ENCODE measurements around the gene MRTFA.
"Not testable (repeated sequence)": the region's sequence is repeated elsewhere in the genome, so short reads cannot be mapped to it uniquely, and the experiment has no call there.

MRTFA gene

DNA sequence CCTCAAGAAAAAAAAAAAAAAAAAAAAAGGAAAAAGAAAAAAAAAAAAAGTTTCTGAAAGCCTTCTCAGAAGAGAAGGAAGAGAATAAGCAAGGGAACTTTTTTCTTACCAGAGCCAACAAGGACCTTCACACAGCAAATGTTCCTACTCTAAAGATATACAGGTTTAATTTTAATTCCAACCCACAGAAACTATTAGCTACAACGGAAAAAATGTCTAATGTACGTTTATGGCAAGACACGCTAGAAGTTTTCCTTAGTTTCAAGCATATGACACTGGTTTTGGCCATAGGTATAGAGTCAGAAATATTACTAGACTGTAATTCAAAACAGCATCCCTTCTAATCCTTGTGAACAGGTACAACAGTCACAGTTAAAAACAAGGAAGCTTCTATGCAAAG is 120.1 kb downstream of the MRTFA start:
- DNase-seq = no peak

- DNase-seq = no peak
Observed at GRCh38 chr22:40512426-40513136, 123.9 kb downstream of the MRTFA start.

DNA sequence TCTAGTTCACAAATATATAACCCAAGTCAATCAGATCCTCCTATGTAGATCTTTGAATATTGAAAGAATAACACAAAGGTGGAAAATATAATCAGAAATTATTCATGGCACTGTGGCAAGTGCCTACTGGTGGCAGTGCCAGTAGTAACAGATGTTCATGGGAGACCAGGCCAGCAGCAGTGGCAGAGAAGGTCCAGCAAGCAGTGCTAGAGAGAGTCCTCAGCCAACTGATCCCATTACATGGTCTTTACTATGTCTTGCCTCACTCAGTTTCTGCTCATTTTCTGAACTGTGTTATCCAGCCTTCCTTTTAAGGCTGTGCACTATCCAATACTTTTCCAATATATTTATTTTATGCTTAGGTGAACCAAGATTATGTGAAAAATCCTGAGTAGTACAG is 124.9 kb downstream of the MRTFA start:
- DNase-seq = no peak

DNA sequence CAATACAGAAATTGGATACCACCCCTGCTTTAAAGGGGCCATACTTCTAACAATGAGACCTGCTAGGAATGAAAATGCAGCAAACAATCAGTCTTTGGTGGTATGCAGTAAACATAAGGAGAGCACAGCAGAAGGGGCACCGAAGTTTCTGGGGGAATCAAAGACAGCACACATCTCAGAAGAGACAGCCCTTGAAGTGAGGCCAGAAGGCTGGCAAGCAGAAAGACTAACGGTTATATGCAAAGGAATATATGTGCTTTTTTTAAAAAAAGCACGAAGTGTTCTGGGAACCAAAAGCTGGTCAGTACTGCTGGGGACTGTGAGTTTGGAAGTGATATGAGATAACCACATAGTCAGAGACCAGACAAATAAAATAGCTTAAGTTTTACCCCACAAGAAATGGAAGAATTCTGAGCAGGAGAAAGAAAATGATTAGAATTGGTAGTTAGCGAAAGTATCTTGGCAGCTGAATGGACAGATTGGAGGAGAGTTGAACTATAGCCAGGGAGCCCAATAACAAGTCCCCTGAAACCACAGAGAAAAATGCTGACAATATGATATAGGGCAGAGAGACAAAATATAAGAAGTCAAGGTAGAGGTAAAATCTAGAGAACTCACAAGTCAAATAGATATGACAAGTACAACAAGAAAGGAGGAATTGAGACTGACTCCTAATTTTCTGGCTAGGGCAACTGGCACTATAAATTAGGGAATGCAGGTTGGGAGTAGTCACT is 125.7 kb downstream of the MRTFA start:
- no peak for DNase-seq

DNA sequence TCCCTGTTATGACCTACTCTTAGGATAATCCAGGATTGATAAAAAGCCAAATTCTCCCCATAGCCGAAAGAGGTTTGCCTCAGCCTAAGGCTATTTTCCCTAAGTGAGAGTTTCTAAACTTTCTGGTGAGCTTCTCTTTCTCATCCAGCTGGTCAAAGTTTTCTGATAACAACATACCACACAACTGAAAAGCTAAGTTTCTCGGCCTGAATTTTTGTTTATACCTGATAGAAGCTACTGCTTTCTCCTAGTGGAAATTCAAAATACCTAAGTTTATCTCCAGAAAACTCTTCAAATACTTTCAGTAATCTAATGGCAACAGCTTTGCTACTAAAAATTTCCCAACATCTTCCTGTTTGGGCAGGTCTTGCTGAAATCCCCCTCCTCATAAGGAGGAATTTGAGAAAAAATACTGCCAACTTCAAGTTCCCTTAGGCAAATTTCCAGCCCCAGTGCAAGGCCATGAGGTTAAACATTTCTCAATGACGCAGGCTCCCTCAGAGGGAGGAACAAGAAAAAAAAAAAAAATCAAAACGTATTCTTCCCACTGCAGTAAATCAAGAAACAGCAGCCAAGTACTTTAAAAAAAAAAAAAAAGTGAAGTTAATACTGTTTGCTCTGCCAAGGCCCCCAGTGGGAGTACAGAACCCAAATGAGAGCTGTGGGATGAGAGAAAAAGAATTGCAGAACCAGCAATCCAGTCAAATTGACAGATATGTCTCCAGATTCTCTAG is 127.0 kb downstream of the MRTFA start:
- no peak for DNase-seq

GRCh38 chr22:40508046-40508445 is 128.5 kb downstream of the MRTFA start:
- DNase-seq = not testable (repeated sequence)

GRCh38 chr22:40507491-40507890 is 129.0 kb downstream of the MRTFA start:
- no peak for DNase-seq

GRCh38 chr22:40506762-40507161 is 129.8 kb downstream of the MRTFA start:
- DNase-seq = no peak

DNA sequence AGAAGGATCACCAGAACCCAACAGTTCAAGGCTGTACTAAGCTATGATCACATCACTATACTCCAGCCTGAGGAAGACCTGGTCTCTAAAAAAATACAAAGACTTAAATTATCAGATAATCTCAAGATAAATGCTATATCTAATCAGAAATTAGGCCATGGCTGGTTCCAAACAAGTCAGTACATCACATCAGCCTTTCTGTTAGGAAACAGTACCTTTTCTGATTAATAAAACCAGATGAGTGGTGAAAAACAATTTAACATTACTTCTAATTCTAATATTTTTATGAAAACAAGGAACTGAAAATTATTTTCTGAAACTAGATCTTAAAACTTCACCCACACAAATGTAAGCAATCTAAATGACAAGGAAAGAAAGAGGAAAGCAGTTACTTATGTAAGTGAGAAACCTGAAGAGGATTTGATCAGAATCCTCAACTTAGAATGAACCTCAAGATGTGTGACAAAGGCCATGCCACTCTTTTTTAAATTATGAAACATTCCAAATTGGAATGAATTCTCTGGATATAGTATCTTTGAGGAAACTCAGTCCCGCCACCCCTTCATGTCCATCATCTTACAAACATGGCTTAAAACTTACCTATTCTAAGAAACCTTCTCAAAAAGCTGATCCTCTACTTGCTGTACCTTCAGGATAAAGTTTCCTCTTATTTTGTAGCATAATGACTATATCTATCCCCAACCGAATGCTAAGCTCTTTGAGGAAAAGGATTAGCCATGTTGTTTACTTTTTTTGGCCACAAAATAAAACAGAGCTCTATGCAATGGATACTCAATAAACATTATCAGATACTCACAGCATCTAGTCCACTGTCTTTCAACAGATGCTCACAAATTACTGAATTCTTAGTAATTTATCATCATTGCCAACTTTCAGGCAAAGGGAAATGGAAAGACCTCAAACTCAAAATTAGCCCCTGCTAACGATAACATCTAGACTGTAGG is 132.0 kb downstream of the MRTFA start:
- DNase-seq = no peak

DNA sequence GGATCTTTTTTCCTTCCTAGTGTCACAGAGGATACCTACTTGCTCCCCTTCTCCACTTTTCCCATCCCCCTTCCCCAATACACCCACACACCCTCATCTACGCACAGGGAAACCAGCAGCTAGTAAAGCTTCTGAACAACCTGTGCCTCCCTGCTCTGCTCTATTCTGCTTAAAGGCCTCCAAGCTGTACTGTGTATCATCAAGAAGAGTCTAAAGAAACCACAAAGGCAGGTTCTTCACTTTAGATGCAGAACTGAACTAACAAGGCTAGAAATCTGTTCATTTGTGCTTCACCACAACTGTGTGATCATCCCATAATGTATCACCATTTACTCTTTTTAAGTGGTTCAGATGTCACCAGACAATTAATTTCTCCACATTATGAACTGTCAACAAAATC is 133.6 kb downstream of the MRTFA start:
- DNase-seq = no peak

- DNase-seq = not testable (repeated sequence)
Observed at GRCh38 chr22:40500465-40500786, 136.1 kb downstream of the MRTFA start.

DNA sequence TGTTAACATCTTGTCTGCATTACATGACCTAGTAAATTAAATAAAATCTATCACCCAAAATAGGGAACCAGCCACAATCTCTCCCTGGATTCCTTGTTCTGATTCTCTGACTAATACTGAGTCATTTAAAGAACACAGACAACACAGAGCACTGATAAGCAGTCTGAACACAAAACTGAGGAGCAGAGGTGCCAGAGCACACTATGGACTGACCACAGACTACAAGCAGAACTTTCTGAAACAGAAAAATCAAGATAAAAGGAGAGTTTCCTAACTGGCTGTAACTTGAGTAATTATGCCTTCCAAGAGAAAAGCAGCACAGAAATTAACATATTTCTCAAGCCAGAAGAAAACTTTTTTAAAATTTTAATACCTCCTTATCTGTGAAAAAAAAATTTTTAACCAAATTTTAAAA is 137.3 kb downstream of the MRTFA start:
- DNase-seq = no peak

- DNase-seq = no peak
Observed at GRCh38 chr22:40498420-40499208, 137.9 kb downstream of the MRTFA start.

- no peak for DNase-seq
Observed at GRCh38 chr22:40493441-40493840, 143.1 kb downstream of the MRTFA start.

DNA sequence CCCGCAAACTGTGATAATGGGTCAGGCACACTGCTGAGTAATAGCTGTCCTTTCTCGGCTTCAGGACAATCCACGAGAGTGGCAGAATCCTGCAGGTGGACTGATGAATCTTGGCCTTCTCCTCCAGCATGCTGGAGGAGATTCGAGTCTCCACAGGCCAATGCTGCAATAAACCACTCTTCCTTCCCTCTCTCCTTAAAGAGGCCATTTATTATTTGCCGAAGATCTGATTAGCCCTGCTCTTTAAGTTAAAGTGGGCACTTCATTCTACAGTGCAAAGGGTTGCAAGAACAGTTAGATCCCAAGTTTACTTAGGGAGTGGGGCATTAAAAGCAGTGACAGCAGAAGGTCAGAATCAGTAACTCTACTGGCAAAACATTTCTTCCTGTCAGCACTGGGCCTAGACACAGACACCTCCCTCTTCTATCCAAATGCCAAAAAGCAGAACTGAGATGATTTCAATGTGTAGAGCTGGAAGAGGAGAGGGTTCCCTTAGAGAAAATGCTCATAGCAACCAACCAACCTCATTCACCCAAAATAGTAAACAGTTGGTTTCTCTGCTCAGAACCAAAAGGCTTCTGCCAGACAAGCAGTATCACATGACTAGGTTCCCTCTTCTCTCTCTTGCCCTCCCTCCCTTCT is 144.4 kb downstream of the MRTFA start:
- no peak for DNase-seq

DNA sequence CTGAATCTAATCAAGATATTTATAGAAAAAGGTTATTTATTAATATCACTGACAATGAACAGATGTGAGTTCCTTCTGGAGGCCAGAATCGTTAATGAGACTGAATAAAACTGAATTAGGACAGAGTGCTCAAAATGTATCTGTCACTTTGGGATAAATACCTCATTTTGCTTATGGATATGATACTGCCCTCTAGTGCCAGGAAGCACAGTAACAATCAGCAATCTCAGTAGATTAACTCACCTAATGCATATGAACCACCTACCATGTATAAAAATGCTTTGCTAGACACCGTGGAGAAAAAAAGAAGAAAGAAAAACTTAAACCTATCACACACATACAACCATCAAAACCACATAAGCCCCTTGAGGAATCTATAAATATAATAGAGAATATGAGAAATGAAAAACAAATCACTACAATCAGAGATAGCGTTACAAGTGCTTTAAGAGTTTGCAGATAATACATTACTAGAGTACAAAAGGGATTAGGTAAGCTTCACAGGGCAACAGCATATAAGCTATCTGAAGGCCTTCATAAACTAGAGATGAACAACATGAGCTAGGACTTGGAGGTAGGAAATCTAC is 148.8 kb downstream of the MRTFA start:
- DNase-seq = no peak

DNA sequence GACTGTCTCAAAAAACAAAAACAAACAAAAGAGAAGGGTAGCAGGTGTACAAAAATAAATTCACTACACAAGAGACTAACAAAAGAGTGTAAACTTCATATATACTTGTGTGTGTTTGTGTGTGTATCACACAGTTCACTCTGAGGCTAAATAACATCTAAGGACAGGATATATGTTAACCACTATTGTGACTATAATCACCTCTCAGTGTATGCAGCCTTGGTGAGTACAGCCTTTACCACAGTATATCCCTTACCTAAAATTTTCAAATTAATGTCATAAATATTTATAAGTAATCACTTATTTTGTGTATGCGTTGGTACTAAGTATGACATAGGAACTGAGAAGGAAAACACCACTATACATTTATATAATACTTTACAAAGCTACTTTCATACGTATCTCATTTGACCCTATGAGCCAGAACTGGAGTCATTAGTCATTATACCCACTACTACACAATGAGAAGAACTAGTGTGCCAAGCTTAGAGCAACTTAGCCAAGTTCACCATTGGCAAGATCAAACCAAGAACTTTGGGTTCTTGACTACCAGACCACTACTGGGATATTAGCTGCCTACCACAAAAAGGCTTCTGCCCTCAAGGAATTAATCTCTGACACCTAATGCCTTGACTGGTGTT is 149.4 kb downstream of the MRTFA start:
- DNase-seq = no peak

DNA sequence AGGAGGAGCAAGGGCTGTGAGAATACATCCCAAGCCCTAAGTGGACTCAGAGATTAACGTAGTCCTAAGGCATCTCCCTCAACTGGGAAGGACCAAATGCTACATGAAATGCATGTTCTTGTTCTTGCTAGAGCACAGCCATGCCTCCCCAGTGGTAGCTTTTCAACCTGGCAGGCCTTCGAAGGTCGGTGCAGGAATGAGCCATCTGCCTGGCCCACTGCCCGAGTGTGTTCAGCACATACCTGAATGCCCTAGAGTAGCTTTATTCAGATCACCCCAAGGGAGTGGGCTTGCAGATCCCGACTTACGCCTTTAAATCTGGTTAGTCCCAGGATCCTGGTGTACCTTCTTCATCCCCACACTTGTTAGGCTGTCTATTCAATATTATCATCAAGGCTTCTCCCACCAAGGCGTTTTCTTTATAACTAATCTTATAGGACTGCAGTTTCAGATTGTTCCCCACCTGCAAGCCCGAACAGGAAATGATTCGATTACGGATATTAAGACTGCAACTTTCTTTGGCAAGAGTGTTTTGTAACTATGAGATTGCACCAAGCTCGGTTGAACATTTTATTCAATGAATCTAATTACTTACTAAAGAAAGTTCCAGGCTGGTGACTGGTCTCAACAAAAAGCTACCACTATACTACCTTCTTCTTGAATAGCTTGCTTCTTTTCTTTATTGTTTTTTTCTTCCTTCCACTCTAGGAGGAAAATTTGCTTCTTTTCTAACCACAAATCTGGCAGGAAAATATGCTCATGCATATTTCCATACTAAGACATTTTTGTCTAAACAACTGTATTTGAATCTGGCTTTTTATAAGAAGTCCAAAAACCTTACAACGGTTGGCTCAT is 150.5 kb downstream of the MRTFA start:
- no peak for DNase-seq

DNA sequence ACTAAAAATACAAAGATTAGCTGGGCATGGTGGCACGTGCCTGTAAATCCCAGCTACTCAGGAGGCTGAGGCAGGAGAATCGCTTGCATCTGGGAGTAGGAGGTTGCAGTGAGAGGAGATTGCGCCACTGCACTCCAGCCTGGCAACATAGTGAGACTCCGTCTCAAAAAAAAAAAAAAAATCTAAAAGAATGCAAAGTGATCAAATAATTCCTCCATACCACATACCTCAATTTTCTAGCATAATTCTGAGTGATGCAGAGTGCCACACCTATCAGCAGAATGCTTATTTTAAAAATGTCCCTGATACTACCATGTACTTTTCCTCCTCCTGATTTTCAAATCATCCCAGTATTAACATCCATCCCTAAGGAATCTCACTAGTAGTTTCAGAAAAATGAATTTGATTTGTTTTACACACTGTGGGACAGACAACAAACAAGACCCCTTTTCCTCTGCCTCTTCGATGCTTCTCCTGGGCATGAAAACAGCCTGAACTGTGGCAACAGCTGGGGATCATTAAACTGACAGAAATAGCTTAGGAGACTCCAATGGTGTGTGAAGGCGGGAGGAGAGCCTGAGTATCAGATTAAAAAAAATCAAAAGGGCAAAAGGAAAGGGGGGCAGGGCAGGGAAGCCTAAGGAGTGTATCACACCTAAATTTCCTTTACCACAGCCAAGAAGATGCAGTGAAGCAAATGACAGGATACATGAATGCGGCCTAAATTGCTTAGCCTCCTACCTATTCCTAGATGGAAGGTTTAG is 151.4 kb downstream of the MRTFA start:
- no peak for DNase-seq
